Panc1 (cell line): ENCODE results near the gene MSX1. TPM values are rescaled to one million over a fixed set of nuclear protein-coding genes. Genes with fewer than 3 reads are reported as not detected.

Experiments
- ATAC-seq: fragments of 200-7000 bp; cut with Tn5 transposase; 2 replicates; pipeline ENCODE4 v1.9.1; 2020; ENCODE audit warnings: mild to moderate bottlenecking, moderate library complexity
- BruUV-seq: library from RNA; stranded (reverse); fragments of 400-500 nt; replicated peaks from 2 replicates; lab custom pipeline; 2021; lab: Mats Ljungman, UMichigan
- CTCF ChIA-PET: fragments of 300-600 bp; sonication (Branson Sonifier 250); formaldehyde crosslinking; loops from one replicate; lab custom pipeline; 2022; ENCODE audit warnings: antibody characterized with exemption; lab: Charles Lee
- POLR2A ChIA-PET: fragments of 300-600 bp; sonication (Branson Sonifier 250); formaldehyde crosslinking; loops from one replicate; lab custom pipeline; 2022; ENCODE audit warnings: antibody characterized with exemption; lab: Charles Lee
- DNase-seq: peaks from one replicate; pipeline ENCODE4 v3.0.0-alpha.2; 2010; ENCODE audit warnings: low read depth, low spot score
- H3K27ac ChIP-seq: 2 replicates; pipeline ENCODE4 v1.5.1; 2011; ENCODE audit warnings: mild to moderate bottlenecking, low read length, inconsistent platforms
- H3K27me3 ChIP-seq: fragments of 200-500 bp; sonication (Bioruptor generic); 2 replicates; pipeline ENCODE4 v1.6.0; 2014; ENCODE audit warnings: low read length, inconsistent platforms; ENCODE audit not compliant: control insufficient read depth, insufficient read depth
- H3K36me3 ChIP-seq: fragments of 200-500 bp; sonication (Bioruptor generic); 2 replicates; pipeline ENCODE4 v1.5.1; 2014; ENCODE audit warnings: inconsistent platforms, mild to moderate bottlenecking, low read length, moderate library complexity; ENCODE audit not compliant: control insufficient read depth, insufficient read depth
- H3K4me1 ChIP-seq: 2 replicates; pipeline ENCODE4 v1.5.1; 2011; ENCODE audit warnings: inconsistent platforms, mild to moderate bottlenecking, low read length, moderate library complexity; ENCODE audit not compliant: control insufficient read depth, insufficient read depth
- H3K4me3 ChIP-seq, 2 experiments: 2 replicates each; pipeline ENCODE4 v1.5.1; 2011 to 2012; ENCODE audit warnings: low read depth in 2 of 2, low read length in 2 of 2, mild to moderate bottlenecking in 2 of 2, inconsistent platforms in 1 of 2, moderate library complexity in 1 of 2
- H3K9me3 ChIP-seq: fragments of 200-500 bp; sonication (Bioruptor generic); 2 replicates; pipeline ENCODE4 v1.5.1; 2014; ENCODE audit warnings: low read depth, mild to moderate bottlenecking, inconsistent platforms, low read length, moderate library complexity; ENCODE audit not compliant: control insufficient read depth, insufficient read depth
- POLR2AphosphoS5 ChIP-seq: IDR thresholded peaks from 2 replicates; pipeline ENCODE4 v1.6.1; 2012; ENCODE audit warnings: mild to moderate bottlenecking, low read depth, low read length, moderate library complexity
- SIN3A ChIP-seq: IDR thresholded peaks from 2 replicates; pipeline ENCODE4 v1.6.1; 2012; ENCODE audit warnings: low read depth, mild to moderate bottlenecking, low read length, moderate library complexity, borderline replicate concordance; ENCODE audit not compliant: insufficient read depth
- TCF7L2 ChIP-seq: IDR thresholded peaks from 2 replicates; pipeline ENCODE4 v1.6.1; 2011; ENCODE audit warnings: mild to moderate bottlenecking, low read depth, low read length, inconsistent platforms
- in situ Hi-C: cut with HindIII; loops from 2 replicates; pipeline ENCODE4 v1.10.0; 2016; ENCODE audit warnings: low sequenced_read_pairs, low pct_unique_long_range_greater_than_20kb
- intact Hi-C: fragments of 100-400 bp; cut with micrococcal nuclease; formaldehyde crosslinking; loops from one replicate; pipeline ENCODE4 v1.10.0; 2022; ENCODE audit not compliant: unreplicated experiment
- total RNA-seq: library from RNA; stranded (reverse); gene quantifications from one replicate; pipeline ENCODE4 v1.2.1, GENCODE V29; 2021; ENCODE audit not compliant: unreplicated experiment
- TF ChIP-seq, protein P1 (sequence below): fragments of 450-650 bp; IDR thresholded peaks from 2 replicates; pipeline ENCODE4 v1.5.1; 2017; ENCODE audit warnings: mild to moderate bottlenecking
- TF ChIP-seq, protein P2 (sequence below), 2 experiments: IDR thresholded peaks; 2 replicates each; pipeline ENCODE4 v1.6.1; 2011 to 2012; ENCODE audit warnings: low read depth in 2 of 2, control low read depth in 1 of 2, low read length in 1 of 2, mild to moderate bottlenecking in 1 of 2, moderate library complexity in 1 of 2; ENCODE audit not compliant: insufficient read depth in 1 of 2

MSX1 gene
- total RNA-seq, 1 experiment from 2014 or later = 3.4 TPM

DNA sequence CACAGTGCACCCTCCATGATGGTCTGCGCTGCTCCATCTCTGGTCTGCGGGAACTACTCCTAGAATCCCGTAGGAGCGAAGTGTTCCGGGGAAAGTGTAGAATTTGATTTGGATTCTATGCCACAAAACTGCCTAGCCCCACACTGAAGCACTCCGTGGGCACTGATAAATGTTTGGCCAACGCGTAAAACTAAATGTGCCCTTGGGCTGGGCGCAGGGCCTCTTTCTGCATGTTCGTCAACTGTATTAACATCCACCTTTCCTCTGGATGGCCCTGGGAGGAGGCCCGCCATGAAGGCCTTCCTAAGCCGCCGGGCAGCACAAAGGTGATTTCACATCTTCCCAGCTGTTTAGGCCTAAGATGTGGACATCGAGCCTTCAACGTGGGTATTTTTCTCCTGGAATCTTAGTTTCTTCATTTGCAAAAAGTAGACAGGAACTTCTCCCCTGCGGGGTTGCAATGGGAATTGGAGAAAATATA lies 2.6 kb downstream of the MSX1 start:
- Histone ChIP-seq H3K27ac (no peak overlapping the region), H3K27me3 (no peaks in the 10 kb centered on the region; the same call in 1 of the 2 replicates), H3K36me3 (peaks cover 2% of the 10 kb centered on the region; the same call in 1 of the 2 replicates), H3K4me1 (peaks cover 4% of the 10 kb centered on the region; the same call in 1 of the 2 replicates), H3K9me3 (no peaks in the 10 kb centered on the region), H3K4me3 (no peak overlapping the region)
- BruUV-seq = no TSS peak
- DNase-seq (no peak), ATAC-seq (no peak)
- POLR2A ChIA-PET = no interaction called here
- CTCF ChIA-PET = no interaction called here
- in situ Hi-C loops = no loop called here
- no peak for TF ChIP-seq POLR2AphosphoS5
- no peak for TF ChIP-seq SIN3A
- TF ChIP-seq, protein P1, sequence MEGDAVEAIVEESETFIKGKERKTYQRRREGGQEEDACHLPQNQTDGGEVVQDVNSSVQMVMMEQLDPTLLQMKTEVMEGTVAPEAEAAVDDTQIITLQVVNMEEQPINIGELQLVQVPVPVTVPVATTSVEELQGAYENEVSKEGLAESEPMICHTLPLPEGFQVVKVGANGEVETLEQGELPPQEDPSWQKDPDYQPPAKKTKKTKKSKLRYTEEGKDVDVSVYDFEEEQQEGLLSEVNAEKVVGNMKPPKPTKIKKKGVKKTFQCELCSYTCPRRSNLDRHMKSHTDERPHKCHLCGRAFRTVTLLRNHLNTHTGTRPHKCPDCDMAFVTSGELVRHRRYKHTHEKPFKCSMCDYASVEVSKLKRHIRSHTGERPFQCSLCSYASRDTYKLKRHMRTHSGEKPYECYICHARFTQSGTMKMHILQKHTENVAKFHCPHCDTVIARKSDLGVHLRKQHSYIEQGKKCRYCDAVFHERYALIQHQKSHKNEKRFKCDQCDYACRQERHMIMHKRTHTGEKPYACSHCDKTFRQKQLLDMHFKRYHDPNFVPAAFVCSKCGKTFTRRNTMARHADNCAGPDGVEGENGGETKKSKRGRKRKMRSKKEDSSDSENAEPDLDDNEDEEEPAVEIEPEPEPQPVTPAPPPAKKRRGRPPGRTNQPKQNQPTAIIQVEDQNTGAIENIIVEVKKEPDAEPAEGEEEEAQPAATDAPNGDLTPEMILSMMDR = no peak
- TF ChIP-seq TCF7L2 = no peak
- TF ChIP-seq, protein P2, sequence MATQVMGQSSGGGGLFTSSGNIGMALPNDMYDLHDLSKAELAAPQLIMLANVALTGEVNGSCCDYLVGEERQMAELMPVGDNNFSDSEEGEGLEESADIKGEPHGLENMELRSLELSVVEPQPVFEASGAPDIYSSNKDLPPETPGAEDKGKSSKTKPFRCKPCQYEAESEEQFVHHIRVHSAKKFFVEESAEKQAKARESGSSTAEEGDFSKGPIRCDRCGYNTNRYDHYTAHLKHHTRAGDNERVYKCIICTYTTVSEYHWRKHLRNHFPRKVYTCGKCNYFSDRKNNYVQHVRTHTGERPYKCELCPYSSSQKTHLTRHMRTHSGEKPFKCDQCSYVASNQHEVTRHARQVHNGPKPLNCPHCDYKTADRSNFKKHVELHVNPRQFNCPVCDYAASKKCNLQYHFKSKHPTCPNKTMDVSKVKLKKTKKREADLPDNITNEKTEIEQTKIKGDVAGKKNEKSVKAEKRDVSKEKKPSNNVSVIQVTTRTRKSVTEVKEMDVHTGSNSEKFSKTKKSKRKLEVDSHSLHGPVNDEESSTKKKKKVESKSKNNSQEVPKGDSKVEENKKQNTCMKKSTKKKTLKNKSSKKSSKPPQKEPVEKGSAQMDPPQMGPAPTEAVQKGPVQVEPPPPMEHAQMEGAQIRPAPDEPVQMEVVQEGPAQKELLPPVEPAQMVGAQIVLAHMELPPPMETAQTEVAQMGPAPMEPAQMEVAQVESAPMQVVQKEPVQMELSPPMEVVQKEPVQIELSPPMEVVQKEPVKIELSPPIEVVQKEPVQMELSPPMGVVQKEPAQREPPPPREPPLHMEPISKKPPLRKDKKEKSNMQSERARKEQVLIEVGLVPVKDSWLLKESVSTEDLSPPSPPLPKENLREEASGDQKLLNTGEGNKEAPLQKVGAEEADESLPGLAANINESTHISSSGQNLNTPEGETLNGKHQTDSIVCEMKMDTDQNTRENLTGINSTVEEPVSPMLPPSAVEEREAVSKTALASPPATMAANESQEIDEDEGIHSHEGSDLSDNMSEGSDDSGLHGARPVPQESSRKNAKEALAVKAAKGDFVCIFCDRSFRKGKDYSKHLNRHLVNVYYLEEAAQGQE (IDR thresholded peaks at IDR 0.05; ENCODE audit: insufficient read depth in 1 of 2, low read depth in 2 of 2, low read length in 1 of 2) = no peak
- intact Hi-C loops = loop anchor here (10.0 kb wide), 1 partner anchor 377 kb away; no protein-coding TSS in a partner anchor

DNA sequence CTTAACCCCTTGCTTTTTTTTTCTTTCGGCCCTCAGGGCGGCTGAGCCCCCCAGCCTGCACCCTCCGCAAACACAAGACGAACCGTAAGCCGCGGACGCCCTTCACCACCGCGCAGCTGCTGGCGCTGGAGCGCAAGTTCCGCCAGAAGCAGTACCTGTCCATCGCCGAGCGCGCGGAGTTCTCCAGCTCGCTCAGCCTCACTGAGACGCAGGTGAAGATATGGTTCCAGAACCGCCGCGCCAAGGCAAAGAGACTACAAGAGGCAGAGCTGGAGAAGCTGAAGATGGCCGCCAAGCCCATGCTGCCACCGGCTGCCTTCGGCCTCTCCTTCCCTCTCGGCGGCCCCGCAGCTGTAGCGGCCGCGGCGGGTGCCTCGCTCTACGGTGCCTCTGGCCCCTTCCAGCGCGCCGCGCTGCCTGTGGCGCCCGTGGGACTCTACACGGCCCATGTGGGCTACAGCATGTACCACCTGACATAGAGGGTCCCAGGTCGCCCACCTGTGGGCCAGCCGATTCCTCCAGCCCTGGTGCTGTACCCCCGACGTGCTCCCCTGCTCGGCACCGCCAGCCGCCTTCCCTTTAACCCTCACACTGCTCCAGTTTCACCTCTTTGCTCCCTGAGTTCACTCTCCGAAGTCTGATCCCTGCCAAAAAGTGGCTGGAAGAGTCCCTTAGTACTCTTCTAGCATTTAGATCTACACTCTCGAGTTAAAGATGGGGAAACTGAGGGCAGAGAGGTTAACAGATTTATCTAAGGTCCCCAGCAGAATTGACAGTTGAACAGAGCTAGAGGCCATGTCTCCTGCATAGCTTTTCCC lies 3.4 kb downstream of the MSX1 start:
- CTCF ChIA-PET = no interaction called here

More for the DNA sequence above, 3.4 kb downstream of the MSX1 start:
- POLR2A ChIA-PET = no interaction called here
- Histone ChIP-seq H3K36me3 (peaks cover 2% of the 10 kb centered on the region; the same call in 1 of the 2 replicates), H3K9me3 (no peaks in the 10 kb centered on the region), H3K4me3 (no peak overlapping the region), H3K27ac (no peak overlapping the region), H3K27me3 (no peaks in the 10 kb centered on the region; the same call in 1 of the 2 replicates), H3K4me1 (peaks cover 4% of the 10 kb centered on the region; the same call in 1 of the 2 replicates)
- no TSS peak for BruUV-seq
- DNase-seq (no peak), ATAC-seq (no peak)
- in situ Hi-C loops = no loop called here
- intact Hi-C loops = loop anchor here (10.0 kb wide), 1 partner anchor 378 kb away; no protein-coding TSS in a partner anchor
- no peak for TF ChIP-seq SIN3A
- TF ChIP-seq, protein P2 (IDR thresholded peaks at IDR 0.05; ENCODE audit: insufficient read depth in 1 of 2, low read depth in 2 of 2, low read length in 1 of 2) = no peak
- TF ChIP-seq, protein P1 = no peak
- no peak for TF ChIP-seq TCF7L2
- TF ChIP-seq POLR2AphosphoS5 = no peak
